Stimulated activated CD8-positive, alpha-beta memory T cell treated with anti-CD3 and anti-CD28 coated beads, Interleukin-4, amount 100 ng/mL, for 24 hours (primary cell): ENCODE data around the gene MGLL.
"Not testable (repeated sequence)": the region's sequence is repeated elsewhere in the genome, so short reads cannot be mapped to it uniquely, and the experiment has no call there.

ENCODE experiments used
- DNase-seq: peaks from one replicate; pipeline ENCODE4 v3.0.0-alpha.2; 2020; ENCODE audit warnings: low read depth

MGLL gene

GRCh38 chr3:127688416-127689265, 133.7 kb downstream of the MGLL start:
- no peak for DNase-seq

- DNase-seq: no peak
Observed at GRCh38 chr3:127688022-127688415, 134.3 kb downstream of the MGLL start.

- DNase-seq: no peak
Observed at GRCh38 chr3:127687228-127687737, 135.0 kb downstream of the MGLL start.

GRCh38 chr3:127686512-127686894, 135.8 kb downstream of the MGLL start:
- DNase-seq: no peak

GRCh38 chr3:127685708-127686511, 136.4 kb downstream of the MGLL start:
- DNase-seq: no peak

- DNase-seq: no peak
Observed at GRCh38 chr3:127684871-127685707, 137.2 kb downstream of the MGLL start.

- no peak for DNase-seq
Observed at GRCh38 chr3:127682561-127682960, 139.8 kb downstream of the MGLL start.

GRCh38 chr3:127682175-127682554, 140.2 kb downstream of the MGLL start:
- not testable (repeated sequence) for DNase-seq

- no peak for DNase-seq
Observed at GRCh38 chr3:127680798-127681221, 141.5 kb downstream of the MGLL start.

- no peak for DNase-seq
Observed at GRCh38 chr3:127680146-127680661, 142.1 kb downstream of the MGLL start.

GRCh38 chr3:127679534-127680145, 142.7 kb downstream of the MGLL start:
- no peak for DNase-seq

GRCh38 chr3:127678611-127679533, 143.4 kb downstream of the MGLL start:
- DNase-seq: no peak

GRCh38 chr3:127678315-127678599, 144.1 kb downstream of the MGLL start:
- no peak for DNase-seq

GRCh38 chr3:127677541-127678314, 144.6 kb downstream of the MGLL start:
- no peak for DNase-seq

- DNase-seq: no peak
Observed at GRCh38 chr3:127676921-127677351, 145.4 kb downstream of the MGLL start.

GRCh38 chr3:127676456-127676855, 145.9 kb downstream of the MGLL start:
- DNase-seq: no peak

GRCh38 chr3:127675651-127676391, 146.5 kb downstream of the MGLL start:
- no peak for DNase-seq

- no peak for DNase-seq
Observed at GRCh38 chr3:127674790-127675189, 147.5 kb downstream of the MGLL start.
